SK-N-MC (cell line): Measurements from ENCODE around the gene TMEM30B.

Experiments
- EZH2 ChIP-seq: fragments of 200-600 bp; sonication (generic); IDR thresholded peaks from one replicate; pipeline ENCODE4 v1.6.1; 2017; ENCODE audit warnings: antibody characterized with exemption
- POLR2AphosphoS5 ChIP-seq: IDR thresholded peaks from 2 replicates; pipeline ENCODE4 v1.6.1; 2012; ENCODE audit warnings: mild to moderate bottlenecking, low read depth, low read length, borderline replicate concordance

DNA sequence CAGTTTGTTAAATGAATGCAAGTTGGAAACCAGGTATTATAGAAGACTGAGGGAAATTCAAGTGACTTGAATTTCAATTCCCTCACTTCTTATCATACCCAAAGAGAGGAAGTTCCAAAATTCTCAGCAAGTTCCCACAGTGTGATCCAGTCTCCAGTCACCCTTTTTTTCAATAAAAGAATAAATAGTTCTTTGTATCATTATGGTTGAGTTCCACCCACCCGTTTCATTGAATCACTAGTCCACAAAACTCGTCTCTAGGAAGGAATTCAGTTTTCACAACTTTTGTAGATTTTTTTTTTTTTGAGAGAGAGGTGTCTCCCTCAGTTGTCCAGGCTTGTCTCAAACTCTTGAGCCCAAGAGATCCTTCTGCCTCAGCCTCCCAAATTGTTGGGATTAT, 1.6 kb upstream of the TMEM30B start:
- TF ChIP-seq EZH2 (no peak), POLR2AphosphoS5 (no peak)
